Fibroblast of mammary gland (primary cell): ENCODE measurements around the gene S100A5.

Experiments used
- DNase-seq: peaks from one replicate; pipeline ENCODE4 v3.0.0-alpha.2; 2010; ENCODE audit warnings: low read depth
- H3K4me3 ChIP-seq: 2 replicates; pipeline ENCODE4 v1.5.1; 2011; ENCODE audit warnings: low read depth, mild to moderate bottlenecking, low read length, moderate library complexity; ENCODE audit not compliant: control insufficient read depth
- CTCF ChIP-seq: conservative IDR thresholded peaks from 2 replicates; pipeline ENCODE4 v1.5.1; 2011; ENCODE audit warnings: low read depth, low read length, inconsistent platforms; ENCODE audit not compliant: control insufficient read depth, insufficient read depth

Gene S100A5

DNA sequence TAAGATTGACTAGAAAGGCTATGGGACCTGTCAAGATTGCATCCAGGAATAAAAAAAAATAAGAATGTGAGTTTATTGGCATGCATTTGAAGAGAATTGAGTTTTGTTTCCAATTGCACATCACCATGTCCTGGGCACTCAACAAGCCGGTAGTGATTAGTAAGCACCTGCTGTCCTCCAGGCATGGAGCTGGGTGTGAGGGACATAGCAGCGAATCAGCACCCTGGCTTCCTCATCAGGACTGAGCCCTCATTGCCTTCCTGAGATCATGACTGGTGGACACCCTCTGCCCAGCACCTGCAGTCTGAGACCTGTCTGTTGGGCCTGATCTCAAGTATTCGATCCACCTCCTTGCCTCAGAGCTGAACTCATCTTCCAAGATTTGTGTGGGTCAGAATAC, 31.7 kb downstream of the S100A5 start:
- TF ChIP-seq CTCF: no peak
- H3K4me3 ChIP-seq: no peak overlapping the region
- DNase-seq: no peak

DNA sequence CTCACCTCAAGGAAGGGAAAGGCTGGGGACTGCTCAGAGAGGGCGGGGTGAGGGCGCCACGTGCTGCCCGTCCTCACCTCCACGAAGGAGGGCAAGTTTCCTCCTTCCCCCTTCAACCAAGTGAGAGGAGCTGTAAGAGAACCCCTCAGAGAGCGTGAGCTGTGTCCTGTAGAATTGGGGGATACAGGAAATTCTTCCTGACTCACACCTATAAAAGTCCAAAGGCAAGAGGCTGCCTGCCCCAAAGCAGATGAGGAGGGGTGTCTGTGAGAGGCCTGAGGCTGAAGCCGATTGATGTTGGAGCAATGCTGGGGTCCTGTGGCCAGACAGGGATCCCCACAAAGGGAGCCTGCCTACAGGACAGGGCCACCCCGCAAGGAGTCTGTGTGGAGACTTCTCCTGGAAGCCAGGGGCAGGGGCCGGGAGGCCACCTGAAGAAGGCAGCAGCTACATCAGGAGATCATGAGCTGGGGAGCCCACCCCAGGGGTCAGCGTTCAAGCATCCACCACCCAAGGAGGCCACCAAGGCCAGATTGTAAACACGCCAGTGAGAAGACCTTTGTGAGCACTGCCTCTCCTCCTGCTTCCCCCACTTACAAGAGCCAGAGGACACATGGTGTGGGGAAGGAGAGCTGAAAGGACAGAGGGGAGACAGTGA, 32.7 kb downstream of the S100A5 start:
- TF ChIP-seq CTCF: no peak
- no peak for DNase-seq
- H3K4me3 ChIP-seq: no peak overlapping the region

DNA sequence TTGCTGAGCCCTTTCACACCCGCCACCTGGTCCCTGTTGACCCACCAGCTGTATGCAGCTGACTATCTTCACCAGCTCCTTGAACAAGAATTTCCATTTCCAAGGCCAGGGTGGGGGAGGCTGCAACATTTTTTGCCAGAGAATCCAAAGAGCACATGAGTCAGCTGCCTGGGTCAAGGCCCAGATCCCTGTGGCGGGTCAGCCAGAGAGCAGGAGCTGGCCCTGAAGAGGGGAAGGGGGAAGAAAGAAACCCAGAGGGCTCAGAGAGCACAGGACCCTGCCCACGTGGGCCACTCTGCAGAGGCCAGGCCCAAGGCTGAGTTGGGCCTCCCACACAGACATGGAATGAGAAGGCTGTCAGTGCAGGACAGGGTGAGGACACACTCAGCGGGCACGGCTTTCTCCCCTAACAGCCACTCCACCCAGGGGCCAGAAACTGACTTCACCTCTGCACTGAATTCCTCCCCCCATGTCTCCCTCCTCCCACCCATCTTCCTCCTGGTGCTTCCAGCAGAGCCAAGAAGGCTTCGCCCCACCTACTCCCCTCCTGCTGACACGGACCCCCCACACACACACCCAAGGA, 33.8 kb downstream of the S100A5 start:
- H3K4me3 ChIP-seq: peak overlapping the region; percentile 13
- peak; percentile 96 for DNase-seq
- TF ChIP-seq CTCF: no peak

- DNase-seq: no peak
These were observed 34.3 kb downstream of the S100A5 start for GRCh38 chr1:153506386-153506785.

DNA sequence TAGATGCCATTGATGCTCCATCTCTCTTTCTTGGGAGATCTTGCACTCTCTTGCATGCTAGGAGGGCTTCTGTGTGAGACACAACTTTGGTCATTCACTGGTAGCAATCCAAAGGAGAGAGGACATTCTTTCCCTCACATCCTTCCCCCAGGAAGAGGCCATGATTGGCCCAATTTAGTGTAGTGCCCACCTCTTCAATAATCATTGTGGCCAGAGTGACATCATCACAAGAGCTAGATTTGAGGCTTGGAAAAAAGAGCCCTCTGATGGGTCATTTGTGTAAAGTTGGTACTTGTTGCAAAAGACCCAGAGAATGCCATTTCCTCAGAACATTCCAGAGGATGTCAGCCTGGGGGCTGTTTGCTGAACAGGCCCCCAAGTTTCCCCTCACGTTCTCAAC, 35.2 kb downstream of the S100A5 start:
- DNase-seq: peak; percentile 43
- no peak overlapping the region for H3K4me3 ChIP-seq
- TF ChIP-seq CTCF: no peak

More at GRCh38 chr1:153506386-153506785, 34.3 kb downstream of the S100A5 start:
- TF ChIP-seq CTCF: no peak
- no peak overlapping the region for H3K4me3 ChIP-seq

DNA sequence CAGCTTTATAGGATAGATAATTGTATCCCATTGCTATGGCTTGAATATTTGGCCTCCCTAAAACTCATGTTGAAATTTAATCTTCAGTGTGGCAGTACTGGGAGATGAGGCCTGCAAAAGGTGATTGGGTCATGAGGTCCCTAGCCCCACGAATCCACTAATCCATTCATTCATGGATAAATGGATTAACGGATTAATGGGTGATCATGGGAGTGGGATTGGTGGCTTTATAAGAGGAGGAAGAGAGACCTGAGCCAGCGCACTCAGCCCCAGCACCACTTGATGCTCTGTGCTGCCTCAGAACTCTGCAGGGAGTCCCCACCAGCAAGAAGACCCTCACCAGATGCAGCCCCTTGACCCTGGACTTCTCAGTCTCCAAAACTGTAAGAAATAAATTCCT, 37.0 kb downstream of the S100A5 start:
- no peak for DNase-seq
- TF ChIP-seq CTCF: no peak
- no peak overlapping the region for H3K4me3 ChIP-seq
